Pancreas (tissue), 10 donors: ENCODE data around the gene GSN. TPM values are rescaled to one million over a fixed set of nuclear protein-coding genes. Genes with fewer than 3 reads are reported as not detected.

Source experiments
- ATAC-seq, 4 donors: fragments of 200-7000 bp; cut with Tn5 transposase; one replicate each; pipeline versions ENCODE4 v1.8.0 to v1.9.1; 2020; ENCODE audit warnings: mild to moderate bottlenecking in 4 of 4, moderate library complexity in 4 of 4
- DNase-seq, 6 donors: peaks; one replicate each; pipeline ENCODE4 v3.0.0-alpha.2; 2020
- FAIRE-seq: peaks from 2 replicates; lab custom pipeline; 2012; peaks lifted over from hg19 to GRCh38; lab: Jason Lieb, UNC
- H3K27ac ChIP-seq, 4 donors: fragments of 200-600 bp; sonication (generic); 1 replicate in 3 of 4; 2 replicates in 1 of 4; pipeline versions ENCODE4 v1.5.0 to v1.8.0; 2020
- H3K27me3 ChIP-seq, 4 donors: fragments of 200-600 bp; one replicate each; pipeline ENCODE4 v1.8.0; 2021
- H3K36me3 ChIP-seq, 3 donors: fragments of 200-600 bp; sonication (generic) in 1 of 3; one replicate each; pipeline versions ENCODE4 v1.5.0 to v1.8.0; 2020 to 2021
- H3K4me1 ChIP-seq, 3 donors: fragments of 200-600 bp; one replicate each; pipeline ENCODE4 v1.8.0; 2021
- H3K4me3 ChIP-seq, 4 donors: fragments of 200-600 bp; sonication (generic) in 2 of 4; one replicate each; pipeline versions ENCODE4 v1.5.0 to v1.8.0; 2020 to 2021
- H3K9me3 ChIP-seq, 4 donors: fragments of 200-600 bp; one replicate each; pipeline ENCODE4 v1.8.0; 2021
- CTCF ChIP-seq, 4 donors: fragments of 200-600 bp; sonication (generic) in 3 of 4; IDR thresholded peaks; one replicate each; pipeline versions ENCODE4 v1.5.0 to v1.8.0; 2021; ENCODE audit warnings: antibody characterized with exemption in 4 of 4
- WGBS, 2 donors: extraction: QIAGEN DNeasy Blood & Tissue Kit; methylation state at CpG; one replicate each; pipeline ENCODE4 v1.1.7; 2013; 5-methylcytosine and 5-hydroxymethylcytosine counted together
- intact Hi-C, 3 donors: fragments of 100-400 bp; cut with DNase I; formaldehyde crosslinking; loops; one replicate each; pipeline versions ENCODE4 v1.11.1 to v1.14.2; 2022
- polyA plus RNA-seq, 2 donors: library from polyadenylated mRNA; stranded (reverse); fragments of 200-250 nt; gene quantifications; one replicate each; pipeline ENCODE4 v1.2.3, GENCODE V29; 2013
- total RNA-seq, 6 donors: library from RNA; stranded (reverse); fragmentation: NEBNext Ultra II Directional in 4 of 6; extraction: Animal tissue kit (Norgen Biotek cat#: 25700) in 4 of 6; gene quantifications; one replicate each; pipeline versions ENCODE4 v1.2.1 to v1.2.4, GENCODE V29; 2021 to 2023
- donor health status: healthy with polysubstance abuse.
- donor health status: DM: no; HTN: no; CAD: no; lungs with moderate emphysema.
- donor health status: DM: no; HTN: no; CAD: no.
- donor health status: control.
- donor health status: control.
- donor health status: Bipolar disorder and iron deficiency.
- donor health status: DM: yes; HTN: yes; CAD: no.
- donor health status: DM: no; HTN: no; CAD: no.
- donor health status: DM: no; HTN: no; CAD: no.
- donor health status: DM: yes; HTN: yes; CAD: no.

GSN gene
- total and polyA plus RNA-seq, 8 donors: 44.0 to 193 (median 132) TPM

- H3K27ac ChIP-seq: peak overlapping the region in 3 of 4 donors; percentile 28 to 66 (median 64)
- no peaks in the 10 kb centered on the region for H3K27me3 ChIP-seq
- intact Hi-C loops: no loop called here
- H3K36me3 ChIP-seq: peaks cover 0 to 6% (median 0%) of the 10 kb centered on the region in 3 donors
- no peak for TF ChIP-seq CTCF (IDR thresholded peaks at IDR 0.05)
- peak; percentile 53 to 72 (median 62) for ATAC-seq
- 35 to 44% methylated on average over 5 of the region's 5 CpGs for WGBS, 2 donors
- H3K4me1 ChIP-seq: peaks cover 0 to 9% (median 8%) of the 10 kb centered on the region in 3 donors
- no peak overlapping the region for H3K4me3 ChIP-seq
- DNase-seq: peak in 1 of 6 donors; percentile 39
- peak; percentile 20 for FAIRE-seq
- no peaks in the 10 kb centered on the region for H3K9me3 ChIP-seq
Observed at GRCh38 chr9:121322037-121322736, 54.2 kb downstream of the GSN start.

- Histone ChIP-seq H3K4me3 (no peak overlapping the region), H3K27ac (peak overlapping the region in 3 of 4 donors; percentile 28 to 66 (median 64)), H3K9me3 (no peaks in the 10 kb centered on the region), H3K4me1 (peaks cover 0 to 9% (median 4%) of the 10 kb centered on the region in 3 donors), H3K27me3 (no peaks in the 10 kb centered on the region), H3K36me3 (peaks cover 0 to 8% (median 0%) of the 10 kb centered on the region in 3 donors)
- TF ChIP-seq CTCF (IDR thresholded peaks at IDR 0.05): no peak
- DNase-seq: no peak
- WGBS, 2 donors: 93 to 94% methylated on average over 10 of the region's 10 CpGs
- FAIRE-seq: no peak
- intact Hi-C loops: no loop called here
- ATAC-seq: peak in 2 of 4 donors; percentile 1 to 2
Observed at GRCh38 chr9:121322737-121323448, 54.9 kb downstream of the GSN start.

GRCh38 chr9:121323449-121324151 lies 55.6 kb downstream of the GSN start:
- Histone ChIP-seq H3K9me3 (no peaks in the 10 kb centered on the region), H3K36me3 (peaks cover 0 to 7% (median 0%) of the 10 kb centered on the region in 3 donors), H3K27ac (no peak overlapping the region), H3K27me3 (no peaks in the 10 kb centered on the region), H3K4me1 (peaks cover 0 to 9% (median 4%) of the 10 kb centered on the region in 3 donors), H3K4me3 (no peak overlapping the region)
- DNase-seq: no peak
- FAIRE-seq: no peak
- no peak for TF ChIP-seq CTCF (IDR thresholded peaks at IDR 0.05)
- 87 to 95% methylated on average over 10 of the region's 10 CpGs for WGBS, 2 donors
- intact Hi-C loops: no loop called here
- ATAC-seq: no peak

- peaks cover 0 to 4% (median 0%) of the 10 kb centered on the region in 3 donors for H3K36me3 ChIP-seq
- no peaks in the 10 kb centered on the region for H3K9me3 ChIP-seq
- FAIRE-seq (no peak), ATAC-seq (no peak), DNase-seq (no peak)
- WGBS, 2 donors: 90 to 93% methylated on average over 5 of the region's 5 CpGs
- intact Hi-C loops: no loop called here
- H3K27me3 ChIP-seq: no peaks in the 10 kb centered on the region
- H3K27ac ChIP-seq: no peak overlapping the region
- no peak overlapping the region for H3K4me3 ChIP-seq
- H3K4me1 ChIP-seq: peaks cover 0 to 9% (median 4%) of the 10 kb centered on the region in 3 donors
- TF ChIP-seq CTCF (IDR thresholded peaks at IDR 0.05): no peak
Observed at GRCh38 chr9:121324316-121324715, 56.4 kb downstream of the GSN start.
